SIG-M5 treated with dmso at 0.1 percent for 504 hours (cell line): ENCODE data around the gene OXSR1.
"Not testable (repeated sequence)": the region's sequence is repeated elsewhere in the genome, so short reads cannot be mapped to it uniquely, and the experiment has no call there.

ENCODE experiments used
- DNase-seq: peaks from one replicate; lab custom pipeline; 2025; ENCODE audit not compliant: unreplicated experiment; lab: John Stamatoyannopoulos, UW

Gene OXSR1

GRCh38 chr3:38219609-38220197, 54.4 kb downstream of the OXSR1 start:
- no peak for DNase-seq

GRCh38 chr3:38221005-38221404, 55.7 kb downstream of the OXSR1 start:
- DNase-seq: no peak

- no peak for DNase-seq
These were observed 56.8 kb downstream of the OXSR1 start for GRCh38 chr3:38222032-38222634.

- no peak for DNase-seq
These were observed 59.0 kb downstream of the OXSR1 start for GRCh38 chr3:38224357-38224756.

- DNase-seq: no peak
These were observed 60.9 kb downstream of the OXSR1 start for GRCh38 chr3:38226273-38226672.

GRCh38 chr3:38227989-38228388, 62.7 kb downstream of the OXSR1 start:
- DNase-seq: peak; percentile 28

- peak; percentile 27 for DNase-seq
These were observed 63.7 kb downstream of the OXSR1 start for GRCh38 chr3:38229036-38229435.

GRCh38 chr3:38232701-38233100, 67.4 kb downstream of the OXSR1 start:
- DNase-seq: no peak

- DNase-seq: no peak
These were observed 70.1 kb downstream of the OXSR1 start for GRCh38 chr3:38235466-38235865.

- DNase-seq: no peak
These were observed 73.2 kb downstream of the OXSR1 start for GRCh38 chr3:38238416-38239008.

GRCh38 chr3:38242812-38243211, 77.5 kb downstream of the OXSR1 start:
- DNase-seq: not testable (repeated sequence)

GRCh38 chr3:38245930-38246329, 80.6 kb downstream of the OXSR1 start:
- no peak for DNase-seq

- no peak for DNase-seq
These were observed 82.2 kb downstream of the OXSR1 start for GRCh38 chr3:38247366-38248035.

GRCh38 chr3:38250198-38250597, 84.9 kb downstream of the OXSR1 start:
- no peak for DNase-seq

- no peak for DNase-seq
These were observed 85.9 kb downstream of the OXSR1 start for GRCh38 chr3:38251197-38251596.

- no peak for DNase-seq
These were observed 88.4 kb downstream of the OXSR1 start for GRCh38 chr3:38253704-38254103.

- DNase-seq: no peak
These were observed 89.5 kb downstream of the OXSR1 start for GRCh38 chr3:38254872-38255271.

- DNase-seq: no peak
These were observed 90.3 kb downstream of the OXSR1 start for GRCh38 chr3:38255627-38256026.

GRCh38 chr3:38257583-38257982, 92.2 kb downstream of the OXSR1 start:
- DNase-seq: no peak

- DNase-seq: no peak
These were observed 95.1 kb downstream of the OXSR1 start for GRCh38 chr3:38260474-38260873.

GRCh38 chr3:38264353-38264771, 99.0 kb downstream of the OXSR1 start:
- no peak for DNase-seq

- no peak for DNase-seq
These were observed 99.4 kb downstream of the OXSR1 start for GRCh38 chr3:38264779-38265178.
